ENCODE data around the gene CLIP1.

DNA sequence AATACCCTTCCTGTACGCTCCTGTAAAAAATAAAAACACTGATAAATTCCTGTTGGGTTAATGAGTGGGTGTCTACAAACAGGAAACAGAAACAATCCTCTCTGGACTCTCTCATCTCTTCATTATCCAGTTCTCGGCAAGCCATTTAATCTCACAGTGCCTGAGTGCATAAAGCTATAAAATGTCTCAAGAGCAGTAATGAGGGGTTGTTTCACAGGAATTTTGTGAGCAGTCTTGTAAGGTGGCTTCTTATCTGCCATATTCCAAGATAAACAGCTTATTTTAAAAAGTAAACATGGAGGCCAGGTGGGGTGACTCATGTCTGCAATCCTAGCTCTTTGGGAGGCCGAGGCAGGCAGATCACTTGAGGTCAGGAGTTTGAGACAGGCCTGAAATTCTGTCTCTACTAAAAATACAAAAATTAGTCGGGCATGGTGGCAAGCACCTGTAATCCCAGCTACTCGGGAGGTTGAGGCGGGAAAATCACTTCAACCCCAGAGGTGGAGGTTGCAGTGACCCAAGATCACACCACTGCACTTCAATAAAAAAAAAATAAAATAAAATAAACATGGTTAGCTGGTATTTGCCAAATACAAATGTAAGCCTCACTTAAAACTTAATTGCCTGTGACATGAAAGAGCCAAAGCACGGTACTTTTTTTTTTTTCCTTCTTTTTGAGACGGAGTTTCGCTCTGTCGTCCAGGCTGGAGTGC lies 54.0 kb downstream of the CLIP1 start:
- no peak for TF ChIP-seq EZH2phosphoT487 (IDR thresholded peaks at IDR 0.05; ENCODE audit: low read depth)
- TF ChIP-seq, protein P1, sequence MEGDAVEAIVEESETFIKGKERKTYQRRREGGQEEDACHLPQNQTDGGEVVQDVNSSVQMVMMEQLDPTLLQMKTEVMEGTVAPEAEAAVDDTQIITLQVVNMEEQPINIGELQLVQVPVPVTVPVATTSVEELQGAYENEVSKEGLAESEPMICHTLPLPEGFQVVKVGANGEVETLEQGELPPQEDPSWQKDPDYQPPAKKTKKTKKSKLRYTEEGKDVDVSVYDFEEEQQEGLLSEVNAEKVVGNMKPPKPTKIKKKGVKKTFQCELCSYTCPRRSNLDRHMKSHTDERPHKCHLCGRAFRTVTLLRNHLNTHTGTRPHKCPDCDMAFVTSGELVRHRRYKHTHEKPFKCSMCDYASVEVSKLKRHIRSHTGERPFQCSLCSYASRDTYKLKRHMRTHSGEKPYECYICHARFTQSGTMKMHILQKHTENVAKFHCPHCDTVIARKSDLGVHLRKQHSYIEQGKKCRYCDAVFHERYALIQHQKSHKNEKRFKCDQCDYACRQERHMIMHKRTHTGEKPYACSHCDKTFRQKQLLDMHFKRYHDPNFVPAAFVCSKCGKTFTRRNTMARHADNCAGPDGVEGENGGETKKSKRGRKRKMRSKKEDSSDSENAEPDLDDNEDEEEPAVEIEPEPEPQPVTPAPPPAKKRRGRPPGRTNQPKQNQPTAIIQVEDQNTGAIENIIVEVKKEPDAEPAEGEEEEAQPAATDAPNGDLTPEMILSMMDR (IDR thresholded peaks at IDR 0.05; ENCODE audit: low read depth, low read length): no peak
